ENCODE data around the gene TAF1.
"Not testable (repeated sequence)": the region's sequence is repeated elsewhere in the genome, so short reads cannot be mapped to it uniquely, and the experiment has no call there.

Gene TAF1

DNA sequence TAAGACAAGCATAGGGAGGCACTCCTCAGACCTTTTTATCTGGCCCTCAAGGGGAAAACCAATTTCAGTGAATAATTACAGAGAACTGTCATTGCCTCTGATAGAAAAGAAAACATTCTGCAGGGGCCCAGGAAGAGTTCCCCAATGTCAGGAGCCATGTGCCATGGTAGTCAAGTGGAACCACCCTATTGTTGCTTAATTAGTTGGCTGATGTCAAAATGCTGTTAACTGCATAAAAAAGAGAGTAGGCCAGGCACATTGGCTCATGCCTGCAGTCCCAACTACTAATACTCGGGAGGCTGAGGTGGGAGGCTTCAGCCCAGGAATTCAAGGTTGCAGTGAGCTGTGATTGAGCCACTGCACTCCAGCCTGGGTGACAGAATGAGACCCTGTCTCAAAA is 138.2 kb downstream of the TAF1 start:
- no peaks in the 10 kb centered on the region for H3K36me3 ChIP-seq
- TF ChIP-seq, protein P1, sequence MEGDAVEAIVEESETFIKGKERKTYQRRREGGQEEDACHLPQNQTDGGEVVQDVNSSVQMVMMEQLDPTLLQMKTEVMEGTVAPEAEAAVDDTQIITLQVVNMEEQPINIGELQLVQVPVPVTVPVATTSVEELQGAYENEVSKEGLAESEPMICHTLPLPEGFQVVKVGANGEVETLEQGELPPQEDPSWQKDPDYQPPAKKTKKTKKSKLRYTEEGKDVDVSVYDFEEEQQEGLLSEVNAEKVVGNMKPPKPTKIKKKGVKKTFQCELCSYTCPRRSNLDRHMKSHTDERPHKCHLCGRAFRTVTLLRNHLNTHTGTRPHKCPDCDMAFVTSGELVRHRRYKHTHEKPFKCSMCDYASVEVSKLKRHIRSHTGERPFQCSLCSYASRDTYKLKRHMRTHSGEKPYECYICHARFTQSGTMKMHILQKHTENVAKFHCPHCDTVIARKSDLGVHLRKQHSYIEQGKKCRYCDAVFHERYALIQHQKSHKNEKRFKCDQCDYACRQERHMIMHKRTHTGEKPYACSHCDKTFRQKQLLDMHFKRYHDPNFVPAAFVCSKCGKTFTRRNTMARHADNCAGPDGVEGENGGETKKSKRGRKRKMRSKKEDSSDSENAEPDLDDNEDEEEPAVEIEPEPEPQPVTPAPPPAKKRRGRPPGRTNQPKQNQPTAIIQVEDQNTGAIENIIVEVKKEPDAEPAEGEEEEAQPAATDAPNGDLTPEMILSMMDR (IDR thresholded peaks at IDR 0.05), result no peak
- no peak overlapping the region for H3K27ac ChIP-seq
- no peaks in the 10 kb centered on the region for H3K27me3 ChIP-seq
- no peaks in the 10 kb centered on the region for H3K9me3 ChIP-seq
- no peak overlapping the region for H3K4me3 ChIP-seq
- H3K4me1 ChIP-seq, result no peaks in the 10 kb centered on the region
- DNase-seq, result no peak
- intact Hi-C loops (cut with DNase I; ENCODE audit: low total_unique reads), result no loop called here

DNA sequence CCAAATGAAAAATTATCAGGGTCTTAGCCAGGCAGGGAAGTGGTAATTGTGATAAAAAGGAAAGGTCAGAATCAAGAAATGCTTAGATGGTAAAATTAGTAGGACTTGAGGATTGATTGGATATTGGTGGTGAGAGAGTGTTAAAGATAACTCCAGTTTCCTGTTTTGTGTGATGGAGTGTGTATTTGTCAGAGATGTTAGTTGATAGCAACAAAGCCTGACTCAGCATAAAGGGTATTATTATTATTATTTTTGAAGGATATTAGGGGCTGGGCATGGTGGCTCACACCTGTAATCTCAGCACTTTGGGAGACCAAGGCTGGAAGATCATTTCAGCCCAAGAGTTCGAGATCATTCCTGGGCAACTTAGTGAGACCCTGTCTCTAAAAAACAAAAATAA is 143.1 kb downstream of the TAF1 start:
- Histone ChIP-seq H3K4me3 (no peak overlapping the region), H3K4me1 (no peaks in the 10 kb centered on the region)

DNA sequence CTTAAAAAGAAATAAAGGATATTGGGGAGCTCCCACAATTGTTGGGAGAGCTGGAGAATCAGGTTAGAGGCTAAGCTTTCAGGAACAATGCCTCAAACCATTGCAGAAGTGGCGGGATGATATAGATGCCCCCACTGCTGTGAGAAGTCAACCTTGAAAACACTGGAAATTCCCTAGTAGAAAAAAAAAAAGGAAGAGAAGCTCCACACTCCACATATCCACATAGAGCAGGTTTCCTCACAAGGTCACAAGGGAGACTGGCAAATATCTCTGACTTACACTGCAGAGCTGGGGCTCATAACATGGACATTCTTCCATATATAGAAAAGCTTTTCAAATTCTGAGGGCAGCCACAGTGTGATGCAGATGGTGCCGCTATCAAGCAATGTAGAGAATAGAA is 144.0 kb downstream of the TAF1 start:
- intact Hi-C loops (cut with DNase I; ENCODE audit: low total_unique reads), result no loop called here
- Histone ChIP-seq H3K4me1 (no peaks in the 10 kb centered on the region), H3K4me3 (no peak overlapping the region), H3K9me3 (no peaks in the 10 kb centered on the region), H3K36me3 (no peaks in the 10 kb centered on the region), H3K27me3 (no peaks in the 10 kb centered on the region), H3K27ac (no peak overlapping the region)
- TF ChIP-seq, protein P1 (IDR thresholded peaks at IDR 0.05), result no peak
- DNase-seq, result no peak

More for the DNA sequence above, 143.1 kb downstream of the TAF1 start:
- TF ChIP-seq, protein P1 (IDR thresholded peaks at IDR 0.05), result no peak
- H3K9me3 ChIP-seq, result no peaks in the 10 kb centered on the region
- no peaks in the 10 kb centered on the region for H3K27me3 ChIP-seq
- DNase-seq, result no peak
- H3K27ac ChIP-seq, result no peak overlapping the region
- H3K36me3 ChIP-seq, result no peaks in the 10 kb centered on the region
- intact Hi-C loops (cut with DNase I; ENCODE audit: low total_unique reads), result no loop called here

DNA sequence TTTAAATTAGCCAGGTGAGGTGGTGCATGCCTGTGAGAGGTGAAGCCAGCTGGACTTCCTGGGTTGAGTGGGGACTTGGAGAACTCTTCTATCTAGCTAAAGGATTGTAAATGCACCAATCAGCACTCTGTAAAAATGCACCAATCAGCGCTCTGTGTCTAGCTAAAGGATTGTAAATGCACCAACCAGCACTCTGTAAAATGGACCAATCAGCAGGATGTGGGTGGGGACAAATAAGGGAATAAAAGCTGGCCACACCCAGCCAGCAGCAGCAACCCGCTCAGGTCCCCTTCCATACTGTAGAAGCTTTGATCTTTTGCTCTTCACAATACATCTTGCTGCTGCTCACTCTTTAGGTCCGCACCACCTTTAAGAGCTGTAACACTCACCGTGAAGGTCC is 147.6 kb downstream of the TAF1 start:
- H3K4me1 ChIP-seq; intact Hi-C loops (cut with DNase I; ENCODE audit: low total_unique reads); H3K36me3 ChIP-seq; H3K27me3 ChIP-seq; H3K27ac ChIP-seq; DNase-seq; H3K9me3 ChIP-seq; H3K4me3 ChIP-seq: not testable (repeated sequence)

DNA sequence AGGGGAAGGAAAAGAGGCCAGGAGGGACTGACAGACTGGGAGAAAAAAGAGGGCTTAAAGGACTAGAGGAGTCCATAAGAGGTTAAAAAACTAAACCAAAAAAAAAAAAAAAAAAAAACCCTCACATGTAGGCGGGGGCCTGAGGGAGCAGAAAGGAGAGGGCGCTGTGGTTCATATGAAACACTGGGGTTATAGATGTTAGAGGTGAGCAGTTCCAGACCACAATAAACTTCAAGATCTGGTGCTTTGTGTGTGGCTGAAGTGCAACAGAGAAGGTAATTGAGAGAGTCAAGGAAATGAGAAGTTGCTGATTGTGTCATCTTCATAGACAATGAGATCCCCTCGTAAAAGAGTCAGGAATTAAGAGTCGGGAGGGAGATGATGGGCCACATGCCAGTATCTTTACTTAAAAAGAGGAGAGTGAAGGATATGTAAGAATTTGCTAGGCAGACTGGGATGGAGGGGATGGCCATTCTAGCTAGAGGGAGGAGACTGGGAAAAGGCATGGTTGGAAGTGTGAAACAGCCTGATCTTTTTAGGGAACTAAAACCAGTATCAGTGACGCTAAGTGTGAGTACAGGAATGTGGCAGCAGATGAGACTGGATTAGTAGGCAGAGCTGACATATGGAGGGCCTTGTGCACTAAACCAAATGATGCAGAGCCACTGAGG is 148.3 kb downstream of the TAF1 start:
- Histone ChIP-seq H3K27me3 (no peaks in the 10 kb centered on the region), H3K9me3 (peaks cover 0 to 9% (median 5%) of the 10 kb centered on the region in 3 donors), H3K36me3 (no peaks in the 10 kb centered on the region), H3K4me1 (no peaks in the 10 kb centered on the region), H3K27ac (no peak overlapping the region), H3K4me3 (no peak overlapping the region)
- intact Hi-C loops (cut with DNase I; ENCODE audit: low total_unique reads), result no loop called here
- DNase-seq, result no peak
- TF ChIP-seq, protein P1 (IDR thresholded peaks at IDR 0.05), result no peak

DNA sequence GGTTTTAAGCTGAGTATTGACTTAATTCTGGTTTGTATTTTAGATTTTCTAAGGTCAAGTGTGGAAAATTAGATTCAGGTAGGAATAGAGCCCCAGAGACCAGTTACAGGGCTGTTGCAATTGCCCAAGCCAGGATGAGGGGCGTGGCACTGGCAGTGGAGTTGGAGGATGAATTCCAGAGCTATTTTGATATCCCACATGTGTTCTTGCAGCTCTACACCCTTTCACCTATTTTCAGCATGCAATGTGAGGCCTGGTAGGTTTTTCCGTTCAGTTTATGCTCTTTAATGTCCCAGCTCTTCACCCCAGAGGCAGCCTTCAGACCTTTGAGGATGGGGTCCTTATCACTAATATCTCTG is 148.9 kb downstream of the TAF1 start:
- TF ChIP-seq, protein P1 (IDR thresholded peaks at IDR 0.05), result no peak
- Histone ChIP-seq H3K4me3 (no peak overlapping the region), H3K9me3 (peaks cover 0 to 9% (median 5%) of the 10 kb centered on the region in 3 donors), H3K36me3 (no peaks in the 10 kb centered on the region), H3K27ac (no peak overlapping the region), H3K27me3 (no peaks in the 10 kb centered on the region), H3K4me1 (no peaks in the 10 kb centered on the region)
- no peak for DNase-seq
- intact Hi-C loops (cut with DNase I; ENCODE audit: low total_unique reads), result no loop called here

All from tibial artery (tissue), 4 donors.